IPS-15b (cell line): ENCODE measurements around the gene COL1A2.

Experiments
- H3K27me3 ChIP-seq: one replicate; pipeline ENCODE4 v1.6.1; 2013; ENCODE audit warnings: low read length; ENCODE audit not compliant: control insufficient read depth, insufficient read depth
- H3K36me3 ChIP-seq: one replicate; pipeline ENCODE4 v1.6.1; 2013; ENCODE audit warnings: low read length; ENCODE audit not compliant: control insufficient read depth, insufficient read depth
- H3K4me1 ChIP-seq: one replicate; pipeline ENCODE4 v1.6.1; 2013; ENCODE audit warnings: mild to moderate bottlenecking, low read length; ENCODE audit not compliant: control insufficient read depth, insufficient read depth
- H3K4me3 ChIP-seq: one replicate; pipeline ENCODE4 v1.5.1; 2013; ENCODE audit warnings: low read depth, low read length
- H3K9ac ChIP-seq: one replicate; pipeline ENCODE4 v1.6.1; 2013; ENCODE audit warnings: low read depth, mild to moderate bottlenecking, low read length
- H3K9me3 ChIP-seq: one replicate; pipeline ENCODE4 v1.6.1; 2013; ENCODE audit warnings: mild to moderate bottlenecking, low read length; ENCODE audit not compliant: control insufficient read depth, insufficient read depth

Gene COL1A2

DNA sequence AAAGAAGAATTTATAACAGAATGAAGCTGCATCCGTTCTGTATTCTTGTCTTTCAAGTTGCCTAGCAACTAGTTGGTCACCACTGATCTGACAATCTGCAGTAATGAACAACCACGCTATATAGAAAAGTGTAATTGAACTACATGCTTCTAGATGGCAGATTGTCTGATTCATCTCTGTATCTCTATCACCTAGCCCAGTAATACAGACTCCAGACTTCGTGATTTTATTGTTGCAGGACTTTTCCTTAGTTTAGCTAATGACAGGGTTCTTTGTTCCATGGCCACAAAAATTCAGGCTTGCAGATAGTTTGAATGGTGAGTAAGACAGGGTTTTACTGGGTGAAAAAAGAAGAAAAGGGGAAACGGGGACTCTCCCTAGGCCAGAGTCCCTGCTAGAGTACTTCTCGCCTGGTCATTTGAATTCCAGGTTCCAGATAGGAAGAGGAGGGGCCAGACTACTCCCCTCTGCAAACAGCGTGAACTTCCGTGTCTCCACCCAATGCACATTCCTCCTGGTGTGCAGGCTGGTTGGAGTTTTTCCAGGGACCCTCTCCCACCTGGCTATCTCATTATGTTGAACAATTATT is 45.9 kb downstream of the COL1A2 start:
- no peaks in the 10 kb centered on the region for H3K27me3 ChIP-seq
- no peak overlapping the region for H3K9ac ChIP-seq
- no peak overlapping the region for H3K4me3 ChIP-seq
- no peaks in the 10 kb centered on the region for H3K9me3 ChIP-seq
- H3K4me1 ChIP-seq = peaks cover 5% of the 10 kb centered on the region
- no peaks in the 10 kb centered on the region for H3K36me3 ChIP-seq

DNA sequence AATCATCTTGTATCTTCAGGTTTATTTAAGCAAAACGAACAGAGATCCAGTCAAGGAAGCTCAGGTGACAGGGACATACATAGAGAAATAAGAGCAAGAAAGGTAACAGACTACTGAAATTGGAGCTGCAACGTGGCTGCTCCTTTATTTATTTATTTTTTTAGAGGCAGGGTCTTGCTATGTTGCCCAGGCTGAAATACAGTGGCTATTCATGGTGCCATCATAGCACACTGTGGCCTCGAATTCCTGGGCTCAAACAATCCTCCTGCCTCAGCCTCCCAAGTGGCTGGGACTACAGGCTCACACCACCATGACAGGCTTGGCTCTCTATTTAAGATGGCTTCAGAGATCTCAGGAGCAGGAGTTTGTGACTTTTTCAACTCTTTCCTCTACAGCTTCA is 46.4 kb downstream of the COL1A2 start:
- Histone ChIP-seq H3K9me3 (no peaks in the 10 kb centered on the region), H3K4me3 (no peak overlapping the region), H3K4me1 (peaks cover 5% of the 10 kb centered on the region), H3K27me3 (no peaks in the 10 kb centered on the region), H3K36me3 (no peaks in the 10 kb centered on the region), H3K9ac (no peak overlapping the region)

DNA sequence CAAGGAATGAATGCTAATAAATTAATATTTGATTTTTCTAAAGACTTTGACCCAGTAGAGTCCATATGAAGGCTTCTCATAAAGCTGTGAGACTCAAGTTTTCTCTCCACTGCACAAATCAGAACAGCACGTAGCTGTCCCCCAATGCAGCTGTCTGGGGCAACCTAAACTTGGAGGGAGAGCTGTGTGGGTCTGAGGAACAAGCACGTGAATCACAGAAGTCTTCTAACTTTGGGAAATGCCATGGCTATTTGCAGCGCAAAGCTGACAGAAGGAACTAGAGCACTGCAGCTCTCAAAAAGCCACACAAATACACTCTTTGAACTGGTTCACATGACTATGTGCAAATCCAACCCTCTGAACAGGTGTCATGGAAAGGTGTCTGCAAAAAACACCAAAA is 47.9 kb downstream of the COL1A2 start:
- Histone ChIP-seq H3K27me3 (no peaks in the 10 kb centered on the region), H3K9ac (no peak overlapping the region), H3K9me3 (no peaks in the 10 kb centered on the region), H3K4me3 (no peak overlapping the region), H3K4me1 (peaks cover 5% of the 10 kb centered on the region), H3K36me3 (no peaks in the 10 kb centered on the region)

DNA sequence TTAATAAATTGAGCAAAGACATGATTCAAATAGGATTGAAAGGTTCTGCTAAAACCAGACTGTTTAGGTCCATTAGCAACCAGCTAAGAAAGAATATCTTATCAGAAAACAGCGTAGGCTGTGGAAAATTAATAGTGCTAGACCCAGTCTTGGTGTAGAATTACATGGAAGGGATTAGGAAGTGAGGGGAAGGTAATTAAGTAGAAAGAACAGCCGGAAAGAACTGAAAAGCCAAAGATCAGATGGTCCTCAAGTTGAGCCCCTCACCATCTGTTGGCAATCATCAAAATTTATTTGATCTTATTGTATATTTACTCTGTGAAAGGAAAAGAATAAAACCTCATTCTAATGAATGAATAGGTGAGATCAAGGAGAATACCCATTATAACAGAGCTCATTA is 50.1 kb downstream of the COL1A2 start:
- Histone ChIP-seq H3K4me1 (peaks cover 5% of the 10 kb centered on the region), H3K4me3 (no peak overlapping the region), H3K27me3 (no peaks in the 10 kb centered on the region), H3K36me3 (no peaks in the 10 kb centered on the region), H3K9ac (no peak overlapping the region), H3K9me3 (no peaks in the 10 kb centered on the region)

DNA sequence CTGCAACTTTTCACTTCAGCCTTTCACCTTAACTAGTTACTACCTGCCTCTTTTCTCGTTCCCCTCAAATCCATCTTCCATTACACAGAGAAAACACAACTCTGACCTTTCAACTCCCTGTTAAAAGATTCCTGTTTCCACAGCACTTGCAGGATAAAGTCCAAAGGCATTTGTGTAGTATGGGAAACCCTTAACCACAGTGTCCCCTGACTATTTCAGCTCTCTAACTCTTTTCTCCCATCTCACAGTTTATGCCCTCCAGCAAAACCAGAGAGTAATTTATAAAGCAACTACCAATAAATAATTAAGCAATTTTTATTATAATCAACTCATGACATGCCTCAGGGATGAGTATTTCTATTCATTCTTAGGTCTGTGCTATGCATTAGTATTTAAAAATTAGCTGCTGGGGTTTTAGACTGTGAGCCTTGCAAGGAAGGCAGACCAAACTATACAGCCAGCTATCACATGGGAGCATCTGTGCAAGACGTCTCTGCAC is 51.0 kb downstream of the COL1A2 start:
- no peaks in the 10 kb centered on the region for H3K27me3 ChIP-seq
- H3K9ac ChIP-seq = no peak overlapping the region
- H3K9me3 ChIP-seq = no peaks in the 10 kb centered on the region
- H3K4me3 ChIP-seq = no peak overlapping the region
- no peaks in the 10 kb centered on the region for H3K36me3 ChIP-seq
- no peaks in the 10 kb centered on the region for H3K4me1 ChIP-seq

DNA sequence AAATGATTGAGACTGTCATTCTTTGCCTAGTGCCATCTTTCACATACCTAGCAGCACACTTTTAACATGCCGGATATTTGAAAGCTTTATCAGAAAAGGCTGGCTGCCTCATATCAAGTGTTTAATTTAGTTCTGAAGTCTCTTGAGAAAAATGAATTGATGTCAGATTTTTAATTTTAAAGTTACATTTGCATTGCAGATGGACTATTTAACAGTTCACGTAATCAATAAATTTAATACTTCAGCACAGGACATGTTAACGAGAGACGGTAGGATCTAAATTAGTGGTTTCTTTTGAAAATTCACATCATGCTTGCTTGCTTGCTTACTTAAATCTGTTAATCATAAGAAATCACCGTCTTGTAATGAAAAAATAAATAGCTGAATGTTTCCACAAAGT is 51.6 kb downstream of the COL1A2 start:
- Histone ChIP-seq H3K36me3 (no peaks in the 10 kb centered on the region), H3K9ac (no peak overlapping the region), H3K9me3 (no peaks in the 10 kb centered on the region), H3K4me1 (no peaks in the 10 kb centered on the region), H3K27me3 (no peaks in the 10 kb centered on the region), H3K4me3 (no peak overlapping the region)

DNA sequence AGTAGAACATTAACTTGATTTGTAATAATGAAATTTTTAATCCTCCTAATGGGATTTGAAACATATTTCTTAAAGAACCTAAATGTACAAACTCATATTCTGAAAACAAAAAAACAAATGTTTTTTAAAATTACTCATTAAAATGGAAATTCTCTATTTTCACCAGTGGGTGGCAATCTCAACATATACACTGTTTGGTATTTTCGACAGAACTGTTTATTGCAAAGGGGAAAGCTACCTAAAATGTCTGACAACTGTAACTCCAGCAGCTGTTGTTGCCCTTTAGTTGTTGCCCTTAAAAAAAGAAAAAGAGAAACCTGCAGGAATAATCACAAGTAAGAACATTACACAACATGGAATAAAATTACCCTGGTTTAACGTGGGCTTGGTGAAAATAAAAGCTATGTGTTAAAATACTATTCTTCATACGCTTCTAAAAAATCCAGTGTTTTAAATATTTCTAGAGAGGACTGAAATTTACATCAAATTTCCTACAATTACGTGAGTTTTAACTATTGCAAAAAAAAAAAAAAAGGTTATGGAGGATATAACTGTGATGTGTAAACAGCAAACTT is 54.5 kb downstream of the COL1A2 start:
- H3K9me3 ChIP-seq = no peaks in the 10 kb centered on the region
- no peaks in the 10 kb centered on the region for H3K4me1 ChIP-seq

DNA sequence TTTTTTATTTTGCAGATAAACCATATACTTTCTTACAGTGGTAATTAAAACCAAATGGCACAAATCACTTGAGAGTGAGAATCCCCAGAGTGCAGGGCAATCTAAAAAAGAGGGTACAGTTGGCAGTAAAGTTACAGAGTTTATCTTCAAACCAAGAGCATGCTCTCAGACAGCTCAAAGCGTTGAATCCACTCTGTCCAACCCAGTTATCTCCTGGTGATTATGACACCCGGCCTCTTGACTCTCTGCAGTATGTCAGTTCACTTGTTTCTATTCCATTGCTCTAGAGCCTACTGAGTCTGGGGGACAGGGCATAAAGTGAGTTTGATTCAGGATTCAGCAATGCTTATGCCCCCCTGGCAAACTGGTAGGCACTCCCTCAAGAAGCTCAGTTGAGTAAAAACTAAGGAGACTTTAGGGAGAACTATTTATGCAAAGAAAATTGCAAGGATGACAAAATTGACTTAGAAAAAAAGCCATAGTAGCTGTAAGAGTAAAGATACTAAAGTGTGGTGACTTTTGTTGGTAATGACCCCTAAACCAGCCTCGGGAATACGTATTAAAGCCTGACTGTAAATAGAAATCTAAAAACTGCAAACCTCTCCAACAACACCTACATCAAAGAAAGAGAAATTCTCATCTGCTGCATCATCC is 55.5 kb downstream of the COL1A2 start:
- Histone ChIP-seq H3K4me1 (no peaks in the 10 kb centered on the region), H3K9me3 (no peaks in the 10 kb centered on the region), H3K36me3 (no peaks in the 10 kb centered on the region), H3K9ac (no peak overlapping the region), H3K27me3 (no peaks in the 10 kb centered on the region), H3K4me3 (no peak overlapping the region)

More for the DNA sequence above, 54.5 kb downstream of the COL1A2 start:
- no peak overlapping the region for H3K4me3 ChIP-seq
- H3K27me3 ChIP-seq = no peaks in the 10 kb centered on the region
- H3K36me3 ChIP-seq = no peaks in the 10 kb centered on the region
- no peak overlapping the region for H3K9ac ChIP-seq

DNA sequence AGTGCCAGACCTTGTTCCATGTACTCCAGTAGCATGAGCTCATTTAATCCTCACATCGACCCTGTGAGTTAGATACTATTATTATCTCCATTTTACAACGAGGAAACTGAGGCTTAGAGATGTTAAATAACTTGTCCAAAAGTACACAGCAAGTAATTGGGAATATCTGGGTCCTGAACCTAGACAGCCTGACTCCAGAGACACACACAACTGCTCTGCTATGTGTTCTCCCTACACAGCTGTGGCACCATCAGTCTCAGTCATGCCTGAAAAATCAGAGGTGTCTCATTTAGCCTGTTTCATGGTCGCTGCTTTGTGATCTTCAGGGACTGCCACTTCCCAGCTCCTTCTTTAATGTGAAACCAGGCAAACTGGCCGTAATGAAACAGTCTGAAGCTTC is 56.5 kb downstream of the COL1A2 start:
- Histone ChIP-seq H3K36me3 (no peaks in the 10 kb centered on the region), H3K9ac (no peak overlapping the region), H3K27me3 (no peaks in the 10 kb centered on the region), H3K4me1 (no peaks in the 10 kb centered on the region), H3K4me3 (no peak overlapping the region), H3K9me3 (no peaks in the 10 kb centered on the region)

DNA sequence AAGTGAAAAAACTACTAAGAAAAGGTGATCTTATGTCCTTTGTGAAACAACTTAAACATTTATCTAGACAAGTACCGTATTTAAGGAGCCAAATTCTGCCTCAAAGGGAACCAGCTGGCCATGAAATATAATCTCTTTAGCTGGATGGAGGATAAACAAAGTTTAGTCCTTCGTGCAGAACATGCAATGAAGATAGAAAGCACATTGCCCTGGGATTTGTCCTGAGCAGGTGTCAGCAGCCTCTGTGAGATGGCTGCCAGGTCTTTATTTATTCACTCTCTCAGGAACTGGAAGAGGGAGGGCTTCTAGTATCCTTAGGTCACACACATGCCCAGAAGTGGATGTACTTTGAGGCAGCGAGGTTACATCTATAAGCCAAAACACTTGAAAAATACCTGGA is 57.5 kb downstream of the COL1A2 start:
- Histone ChIP-seq H3K36me3 (no peaks in the 10 kb centered on the region), H3K4me1 (no peaks in the 10 kb centered on the region), H3K4me3 (no peak overlapping the region), H3K9ac (no peak overlapping the region), H3K27me3 (no peaks in the 10 kb centered on the region), H3K9me3 (no peaks in the 10 kb centered on the region)

DNA sequence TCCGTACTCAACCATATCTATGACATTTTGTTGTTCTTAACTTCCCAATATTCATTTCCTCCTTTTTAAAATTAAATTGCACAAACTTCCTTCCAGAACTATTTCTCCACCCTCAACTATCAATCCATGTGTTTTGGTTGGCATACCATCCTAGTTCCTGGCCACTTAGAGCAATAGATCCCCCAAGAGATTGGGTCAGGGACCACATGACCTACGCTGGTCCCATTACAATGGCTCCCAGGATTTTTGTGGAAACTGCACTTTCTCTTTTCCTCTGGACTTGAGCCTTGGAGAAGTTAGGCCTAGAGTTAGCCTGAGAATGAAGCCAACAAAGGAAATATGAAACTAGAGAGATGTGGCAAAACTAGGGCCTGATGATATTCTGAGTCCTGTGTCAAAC is 59.2 kb downstream of the COL1A2 start:
- Histone ChIP-seq H3K36me3 (no peaks in the 10 kb centered on the region), H3K9me3 (no peaks in the 10 kb centered on the region), H3K9ac (no peak overlapping the region), H3K27me3 (no peaks in the 10 kb centered on the region), H3K4me3 (no peak overlapping the region), H3K4me1 (no peaks in the 10 kb centered on the region)

DNA sequence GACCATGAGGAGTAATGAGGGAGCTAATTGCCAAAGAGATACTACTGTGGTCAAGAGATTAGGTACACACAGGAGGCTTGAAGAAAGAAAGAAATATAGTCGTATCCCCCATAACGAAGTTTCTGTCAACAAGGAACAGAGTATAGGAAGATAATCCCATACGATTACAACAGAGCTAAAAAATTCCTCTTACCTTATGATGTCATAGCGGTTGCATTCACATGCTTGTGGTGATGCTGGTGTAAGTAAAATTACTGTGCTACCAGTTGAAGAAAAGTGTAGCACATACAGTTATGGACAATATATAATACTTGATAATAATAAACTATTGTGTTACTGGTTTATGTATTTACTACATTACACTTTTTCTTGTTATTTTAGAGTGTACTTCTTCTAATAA is 63.3 kb downstream of the COL1A2 start:
- no peaks in the 10 kb centered on the region for H3K27me3 ChIP-seq
- H3K4me1 ChIP-seq = no peaks in the 10 kb centered on the region
- H3K4me3 ChIP-seq = no peak overlapping the region
- H3K9ac ChIP-seq = no peak overlapping the region
- no peaks in the 10 kb centered on the region for H3K9me3 ChIP-seq
- H3K36me3 ChIP-seq = no peaks in the 10 kb centered on the region
